GM21717 (cell line): ENCODE results near the gene ZC3H7B.

ENCODE experiments used
- ATAC-seq: cut with Tn5 transposase; IDR thresholded peaks from one replicate; pipeline ENCODE4 v1.9.1; 2021; ENCODE audit warnings: mild to moderate bottlenecking, moderate library complexity; ENCODE audit not compliant: unreplicated experiment

ZC3H7B gene

DNA sequence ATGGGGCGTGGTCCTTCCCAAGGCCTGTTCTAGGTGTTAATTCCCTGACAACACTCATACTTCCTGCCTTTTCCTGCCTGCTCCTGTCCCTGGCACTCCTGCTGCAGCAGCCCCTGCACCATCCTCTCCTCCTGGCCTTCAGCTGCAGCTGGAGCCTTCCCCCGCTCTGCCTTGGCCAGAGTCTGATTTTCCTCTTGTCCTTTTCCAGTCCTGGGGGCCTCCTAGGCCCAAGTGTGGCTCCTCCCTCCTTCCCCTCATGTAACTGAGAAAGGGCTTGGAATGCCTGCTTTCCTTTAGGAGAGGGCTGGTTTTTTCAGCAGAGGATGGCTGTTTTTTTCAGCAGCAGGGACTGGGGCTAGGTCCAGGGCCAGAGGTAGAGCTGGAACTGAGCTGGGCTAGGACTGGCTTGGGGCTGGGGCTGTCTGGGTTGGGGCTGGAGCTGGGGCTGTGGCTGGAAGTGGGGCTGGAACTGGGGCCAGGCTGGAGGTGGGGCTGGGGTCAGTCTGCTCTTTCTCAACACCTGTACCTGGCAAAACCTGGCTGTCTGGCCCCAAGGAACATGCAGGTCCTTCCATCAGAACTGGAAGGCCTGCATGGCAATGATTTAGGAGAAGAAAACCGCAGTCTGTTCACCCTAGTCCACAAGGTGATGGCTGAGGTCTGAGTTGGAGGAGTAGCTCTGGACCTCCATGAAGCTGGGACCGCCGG is 23.6 kb downstream of the ZC3H7B start:
- ATAC-seq: no peak

DNA sequence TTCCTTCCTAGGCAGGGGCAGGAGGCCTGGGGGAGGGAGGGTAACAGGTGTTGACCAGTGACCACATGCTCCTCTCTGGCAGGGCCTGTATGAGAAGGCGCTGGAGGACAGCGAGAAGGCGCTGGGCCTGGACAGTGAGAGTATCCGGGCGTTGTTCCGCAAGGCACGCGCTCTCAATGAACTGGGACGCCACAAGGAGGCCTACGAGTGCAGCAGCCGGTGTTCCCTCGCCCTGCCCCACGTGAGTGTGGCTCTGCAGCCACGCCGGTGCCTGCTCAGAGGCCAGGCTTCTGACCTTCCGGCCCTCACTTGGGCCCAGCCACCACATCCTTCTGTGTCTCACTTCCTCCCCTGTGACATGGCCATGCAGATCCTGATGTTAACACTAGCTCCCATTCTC is 25.8 kb downstream of the ZC3H7B start:
- no peak for ATAC-seq

DNA sequence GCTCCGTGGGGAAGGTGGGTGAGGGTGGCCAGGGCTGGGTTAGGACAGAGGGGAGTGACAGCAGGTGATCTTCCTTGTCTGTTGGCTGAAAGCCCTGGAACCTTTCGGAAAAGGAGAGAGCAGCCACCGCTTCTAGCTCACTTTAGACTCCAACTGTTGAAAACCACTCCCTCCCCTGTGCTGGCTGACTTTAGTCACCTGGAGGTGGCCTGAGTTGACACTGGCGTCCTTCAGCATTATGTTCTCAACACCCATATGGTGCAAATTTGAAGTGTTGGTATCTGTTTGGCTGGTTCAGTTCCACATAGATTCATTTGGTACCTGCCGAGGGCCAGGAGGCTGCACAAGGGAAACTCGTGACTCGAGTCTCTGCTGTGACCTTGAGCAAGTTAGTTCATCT is 28.8 kb downstream of the ZC3H7B start:
- no peak for ATAC-seq

DNA sequence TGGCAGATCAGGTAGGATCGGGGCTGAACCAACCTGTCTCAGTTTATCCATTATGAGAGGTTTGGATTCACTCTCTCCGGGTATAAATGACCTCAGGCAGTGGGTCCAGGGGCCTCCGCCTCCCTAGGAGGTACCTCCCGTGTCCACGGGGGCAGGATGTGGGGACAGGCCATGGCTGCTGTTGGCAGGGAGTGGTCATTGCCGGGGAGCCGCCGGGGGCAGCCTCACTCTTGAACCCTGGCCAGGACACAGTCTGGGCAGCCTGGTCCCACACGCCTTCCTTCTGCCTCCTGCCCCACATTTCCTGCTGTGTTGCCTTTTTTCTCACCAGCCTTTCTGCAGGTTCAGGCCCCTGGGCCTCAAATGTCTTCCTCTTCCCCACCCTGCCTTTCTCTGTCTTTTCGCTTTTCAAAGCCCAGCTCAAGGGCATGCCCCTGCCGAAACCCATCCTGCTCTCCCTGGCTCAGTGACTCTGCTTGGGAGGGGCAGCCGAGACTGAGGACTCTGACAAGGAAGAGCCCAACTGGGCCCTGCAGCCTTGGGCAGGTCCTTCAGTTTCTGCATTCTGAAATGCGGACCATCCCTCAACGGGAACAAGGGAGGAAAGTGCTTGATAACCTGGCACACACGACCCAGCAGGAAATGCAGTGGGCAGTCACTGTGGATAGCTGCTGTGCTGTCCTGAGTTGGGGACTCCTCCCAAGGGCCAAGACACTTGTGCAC is 31.1 kb downstream of the ZC3H7B start:
- no peak for ATAC-seq

DNA sequence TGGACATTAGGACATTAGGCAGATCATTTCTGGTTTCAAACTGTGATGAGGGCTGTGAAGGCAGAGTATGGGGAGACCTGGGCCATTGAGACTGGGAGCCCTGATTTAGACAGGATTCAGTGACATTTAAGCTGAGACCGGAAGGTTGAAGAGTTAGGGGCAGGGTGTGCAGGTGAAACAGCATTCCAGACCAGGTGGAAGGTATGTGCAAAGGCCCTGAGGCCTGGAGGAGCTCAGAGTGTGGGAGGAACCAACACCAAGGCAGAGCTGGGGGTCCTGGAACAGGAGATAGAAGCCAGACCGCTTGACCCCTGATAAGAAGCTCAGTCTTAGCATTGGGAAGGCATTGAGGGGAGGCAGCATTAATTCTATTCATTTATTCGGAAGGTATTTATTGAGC is 32.5 kb downstream of the ZC3H7B start:
- ATAC-seq: no peak

DNA sequence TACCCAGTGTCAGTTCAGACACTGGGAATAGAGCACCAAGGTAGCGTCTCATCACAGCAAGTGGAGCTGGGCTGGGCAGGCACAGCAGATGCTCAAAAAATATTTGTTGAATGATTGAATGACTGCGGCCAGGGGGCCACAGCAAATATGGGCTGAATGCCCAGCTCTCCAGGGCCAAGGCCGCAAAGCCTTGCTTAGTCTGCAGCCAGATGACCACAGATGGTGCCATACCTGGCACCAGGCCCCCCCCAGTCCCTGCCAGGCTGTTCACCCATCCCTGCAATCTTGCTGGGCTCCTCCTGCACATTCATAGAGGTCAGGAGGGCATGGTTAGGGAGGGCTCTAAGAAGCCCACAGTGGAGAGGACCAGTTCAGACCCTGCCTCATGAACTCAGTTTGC is 32.9 kb downstream of the ZC3H7B start:
- no peak for ATAC-seq

DNA sequence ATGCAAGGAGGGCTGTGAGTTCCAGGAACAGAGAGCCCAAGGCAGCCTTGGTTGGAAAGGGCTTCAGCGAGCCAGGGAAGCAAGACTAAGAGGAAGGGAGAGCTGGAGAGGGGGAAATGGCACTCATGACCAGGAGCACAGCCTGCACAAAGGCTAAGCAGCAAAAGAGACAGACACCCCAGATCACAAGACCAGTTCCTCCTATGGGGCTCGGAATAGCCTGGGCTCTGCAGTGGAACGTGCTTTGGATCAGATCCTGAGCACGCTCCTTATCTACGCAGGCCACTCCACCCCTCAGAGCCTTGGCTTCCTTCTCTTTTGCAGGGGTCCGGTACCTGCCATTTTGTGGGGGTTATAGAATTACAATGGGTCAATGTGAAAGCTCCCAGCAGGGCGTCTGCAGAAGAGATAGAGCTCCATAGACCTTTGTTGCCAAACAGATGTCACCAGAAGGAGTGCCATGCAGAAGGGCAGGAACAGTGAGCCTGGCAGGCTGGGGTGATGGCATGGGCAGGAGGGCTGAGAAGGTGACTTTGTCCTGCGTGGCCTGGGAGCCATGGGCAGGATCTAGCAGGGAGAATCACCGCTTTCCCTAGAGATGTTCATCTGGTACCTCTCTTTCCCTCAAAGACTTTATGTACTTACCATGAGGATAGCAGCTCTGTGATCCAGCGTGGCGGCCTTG is 33.8 kb downstream of the ZC3H7B start:
- no peak for ATAC-seq

DNA sequence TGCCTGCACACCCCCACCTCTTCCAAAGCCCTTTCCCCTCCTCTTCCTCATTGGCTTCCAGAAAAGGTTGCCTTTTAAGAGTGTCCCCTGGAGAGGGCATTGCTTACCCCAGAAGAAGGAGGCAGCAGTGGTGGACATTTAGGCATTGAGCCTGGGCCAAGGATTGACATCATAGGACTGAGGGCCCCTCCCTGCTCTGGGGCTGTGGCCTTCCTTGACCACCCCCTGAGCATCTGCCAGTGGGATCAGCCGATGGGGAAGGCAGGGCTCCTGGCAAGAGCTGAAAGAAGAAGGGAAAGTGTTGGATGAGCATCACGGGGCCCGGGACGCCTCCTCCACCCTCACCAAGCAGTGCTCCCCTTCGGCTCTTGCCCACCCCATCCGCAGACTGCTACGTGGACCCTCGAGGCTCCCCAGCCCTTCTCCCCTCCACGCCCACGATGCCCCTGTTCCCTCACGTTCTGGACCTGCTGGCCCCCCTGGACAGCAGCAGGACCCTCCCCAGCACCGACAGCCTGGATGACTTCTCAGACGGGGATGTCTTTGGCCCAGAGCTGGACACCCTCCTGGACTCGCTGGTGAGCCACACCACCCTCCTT is 37.4 kb downstream of the ZC3H7B start:
- no peak for ATAC-seq

DNA sequence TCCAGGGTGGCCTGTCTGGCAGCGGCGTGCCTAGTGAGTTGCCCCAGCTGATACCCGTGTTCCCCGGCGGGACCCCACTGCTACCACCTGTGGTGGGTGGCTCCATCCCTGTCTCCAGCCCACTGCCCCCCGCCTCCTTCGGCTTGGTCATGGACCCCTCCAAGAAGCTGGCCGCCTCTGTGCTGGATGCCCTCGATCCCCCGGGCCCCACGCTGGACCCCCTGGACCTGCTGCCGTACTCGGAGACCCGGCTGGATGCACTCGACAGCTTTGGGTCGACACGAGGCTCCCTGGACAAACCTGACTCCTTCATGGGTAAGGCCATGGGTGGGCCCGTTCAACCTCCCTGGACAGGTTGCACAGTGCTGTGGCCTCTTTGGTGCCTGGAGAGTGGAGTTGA is 38.5 kb downstream of the ZC3H7B start:
- no peak for ATAC-seq

DNA sequence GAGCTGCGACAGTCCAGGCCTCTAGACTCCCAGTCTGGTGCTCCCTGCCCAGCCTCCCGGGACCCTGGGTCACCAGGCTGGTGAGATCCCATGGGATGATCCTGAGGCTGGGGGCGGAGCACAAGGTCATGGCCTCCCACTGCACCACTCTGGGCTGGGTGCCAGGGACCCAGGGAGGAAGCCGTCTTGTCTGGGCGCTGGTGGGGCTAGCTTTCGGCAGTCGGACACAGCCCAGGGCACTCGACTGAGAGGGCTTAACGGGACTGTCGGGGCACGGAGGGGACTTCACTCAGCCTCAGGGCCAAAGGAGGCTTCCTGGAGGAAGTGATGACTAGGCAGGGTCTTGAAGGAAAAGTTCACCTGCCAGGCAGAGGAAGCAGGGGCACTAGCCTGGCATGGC is 39.0 kb downstream of the ZC3H7B start:
- no peak for ATAC-seq

DNA sequence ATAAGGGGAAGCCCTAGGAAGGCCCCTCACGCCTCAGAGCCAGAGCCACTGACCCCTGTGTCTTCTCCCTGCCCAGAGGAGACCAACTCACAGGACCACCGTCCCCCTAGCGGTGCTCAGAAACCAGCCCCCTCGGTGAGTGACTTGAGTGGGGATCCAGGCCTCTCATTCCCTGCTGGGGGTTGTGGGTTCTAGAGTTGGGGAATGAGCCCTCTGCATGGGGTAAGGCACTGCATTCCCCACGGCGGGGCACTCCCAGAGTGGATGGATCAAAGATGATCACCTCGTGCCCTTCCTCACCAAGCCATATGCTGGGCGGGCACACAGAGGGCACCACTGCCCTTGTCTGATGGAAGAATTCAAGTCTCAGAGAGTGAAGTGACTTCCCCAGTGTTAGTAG is 39.7 kb downstream of the ZC3H7B start:
- ATAC-seq: no peak

DNA sequence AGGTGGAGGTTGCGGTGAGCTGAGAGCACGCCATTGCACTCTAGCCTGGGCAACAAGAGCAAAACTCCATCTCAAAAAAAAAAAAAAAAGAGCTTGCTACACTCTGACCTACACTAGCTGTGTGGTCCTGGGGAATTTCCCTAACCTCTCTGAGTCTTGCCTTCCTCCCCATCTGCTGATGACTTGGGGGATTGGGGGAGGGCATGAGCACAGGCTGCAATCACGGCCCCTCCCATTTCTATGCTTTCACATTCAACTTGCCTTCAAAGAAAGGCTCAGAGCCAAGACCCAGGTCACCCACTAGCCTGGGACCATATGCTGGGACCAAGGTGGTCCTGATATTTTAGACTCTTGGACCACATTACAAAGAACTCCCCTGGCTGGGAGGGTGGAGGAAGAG is 40.7 kb downstream of the ZC3H7B start:
- ATAC-seq: no peak

DNA sequence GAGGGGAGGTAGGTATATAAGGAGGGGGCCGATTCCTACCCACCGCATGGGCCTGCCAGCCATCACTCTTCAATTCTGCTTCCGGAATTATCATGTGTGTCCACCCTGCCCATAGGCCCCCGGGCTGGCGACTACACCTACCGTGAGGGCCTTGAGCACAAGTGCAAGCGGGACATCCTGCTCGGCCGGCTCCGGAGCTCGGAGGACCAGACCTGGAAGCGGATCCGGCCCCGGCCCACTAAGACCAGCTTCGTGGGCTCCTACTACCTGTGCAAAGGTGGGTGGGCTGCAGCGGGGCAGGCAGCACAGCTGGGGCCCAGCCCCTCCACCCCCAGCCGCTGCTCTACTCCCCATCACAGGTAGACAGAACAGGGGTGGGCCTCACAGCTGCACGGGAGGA is 42.0 kb downstream of the ZC3H7B start:
- ATAC-seq: no peak

DNA sequence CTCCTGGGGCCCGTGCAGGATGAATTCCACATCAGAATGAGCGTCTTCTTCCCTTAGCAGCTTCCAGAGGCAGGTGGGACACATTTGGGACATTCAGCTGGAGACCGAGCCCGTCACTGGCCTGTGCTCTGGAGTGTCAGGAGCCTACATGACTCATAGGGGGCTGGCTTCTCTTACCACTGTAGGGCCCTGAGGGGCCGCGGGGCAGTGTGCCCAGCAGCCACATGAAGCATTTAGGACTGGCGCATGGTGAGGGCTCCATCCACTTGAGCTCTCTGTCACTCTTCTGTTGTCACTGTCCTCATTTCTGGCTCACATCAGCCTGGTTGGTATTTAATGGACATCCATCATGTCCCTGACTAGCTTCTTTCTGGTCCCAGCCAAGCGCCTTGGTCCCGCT is 42.4 kb downstream of the ZC3H7B start:
- no peak for ATAC-seq

DNA sequence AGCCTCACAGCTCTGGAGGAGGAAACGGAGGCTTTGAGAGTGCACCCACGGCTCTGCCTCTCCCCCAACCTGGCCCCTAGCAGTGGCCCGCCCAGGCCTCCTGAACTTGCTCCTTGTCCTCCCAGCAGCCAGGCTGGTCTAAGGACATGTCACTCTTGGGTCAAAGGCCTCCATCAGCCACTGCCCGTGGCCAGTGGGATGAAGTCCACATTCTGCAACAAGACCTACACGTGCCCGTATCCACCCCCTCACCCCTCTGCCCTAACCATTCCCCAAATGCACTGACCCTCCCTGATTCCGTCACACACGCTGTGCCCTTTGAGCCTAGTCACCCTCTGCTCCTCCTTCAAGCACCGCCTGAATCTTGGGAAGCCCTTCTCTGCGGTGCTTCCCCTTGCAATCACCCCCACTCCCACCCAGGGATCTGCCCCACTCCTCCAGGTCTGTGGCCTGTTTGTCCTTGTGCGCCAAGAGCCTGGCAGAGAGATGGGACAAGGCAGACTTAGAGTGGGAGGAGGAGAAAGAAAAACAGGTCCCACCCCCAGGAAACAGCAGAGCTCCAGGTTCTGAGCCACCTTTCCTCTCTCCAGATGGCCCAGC is 43.0 kb downstream of the ZC3H7B start:
- no peak for ATAC-seq

DNA sequence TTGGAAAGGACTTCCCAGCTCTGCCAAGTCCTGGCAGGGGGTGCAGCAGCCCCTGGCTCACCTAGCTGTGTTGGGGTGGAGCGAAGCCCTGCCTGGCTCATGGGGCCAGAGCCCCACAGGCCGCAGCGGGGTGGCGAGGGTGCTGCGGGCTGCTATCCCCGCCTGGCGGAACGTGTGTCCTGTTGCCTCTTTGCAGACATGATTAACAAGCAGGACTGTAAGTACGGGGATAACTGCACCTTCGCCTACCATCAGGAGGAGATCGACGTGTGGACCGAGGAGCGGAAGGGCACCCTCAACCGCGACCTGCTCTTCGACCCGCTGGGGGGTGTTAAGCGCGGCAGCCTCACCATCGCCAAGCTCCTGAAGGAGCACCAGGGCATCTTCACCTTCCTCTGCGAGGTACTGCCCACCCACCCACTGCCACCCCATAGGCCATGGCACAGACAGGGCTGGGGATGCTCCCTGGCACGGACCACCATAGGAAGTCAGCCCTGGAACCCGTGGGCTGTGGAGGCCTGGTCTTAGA is 44.5 kb downstream of the ZC3H7B start:
- no peak for ATAC-seq

DNA sequence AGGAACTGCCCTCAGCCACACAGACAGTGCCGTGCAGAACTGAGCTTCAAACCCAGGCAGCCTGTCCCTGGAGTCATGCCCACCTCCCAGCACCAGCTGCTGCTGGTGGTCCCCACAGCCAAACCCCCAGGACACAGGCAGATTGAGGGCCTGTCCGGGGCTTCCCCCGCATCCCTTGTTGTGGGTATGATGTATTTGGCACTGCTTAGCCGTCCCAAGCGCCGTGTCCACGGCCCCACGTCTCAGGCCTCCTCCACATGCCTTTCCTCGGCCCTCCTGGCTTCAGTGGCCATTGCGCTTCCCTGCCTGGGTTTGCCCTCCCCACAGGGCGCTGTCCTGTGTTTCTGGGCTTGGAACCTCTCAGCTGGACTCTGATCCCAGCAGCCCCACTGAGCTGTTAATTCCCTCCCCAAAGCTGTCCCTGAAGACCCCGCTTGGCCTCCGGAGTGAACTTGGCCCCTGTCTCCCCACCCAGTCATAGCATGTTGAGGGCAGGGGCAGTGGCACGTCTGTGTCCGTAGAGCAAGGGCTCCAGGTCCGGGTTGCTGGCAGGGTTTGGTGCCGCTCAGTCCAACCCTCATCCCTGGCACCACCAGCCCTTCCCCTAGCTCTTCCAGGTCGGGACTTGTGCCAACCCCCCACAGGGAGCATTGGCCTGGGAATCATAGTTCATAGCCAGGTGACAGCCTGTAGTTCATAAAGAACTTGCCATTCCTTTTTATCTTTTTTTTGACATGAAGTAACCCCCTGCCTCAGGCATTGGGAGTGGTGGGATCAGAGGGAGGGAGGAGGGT is 45.9 kb downstream of the ZC3H7B start:
- no peak for ATAC-seq

DNA sequence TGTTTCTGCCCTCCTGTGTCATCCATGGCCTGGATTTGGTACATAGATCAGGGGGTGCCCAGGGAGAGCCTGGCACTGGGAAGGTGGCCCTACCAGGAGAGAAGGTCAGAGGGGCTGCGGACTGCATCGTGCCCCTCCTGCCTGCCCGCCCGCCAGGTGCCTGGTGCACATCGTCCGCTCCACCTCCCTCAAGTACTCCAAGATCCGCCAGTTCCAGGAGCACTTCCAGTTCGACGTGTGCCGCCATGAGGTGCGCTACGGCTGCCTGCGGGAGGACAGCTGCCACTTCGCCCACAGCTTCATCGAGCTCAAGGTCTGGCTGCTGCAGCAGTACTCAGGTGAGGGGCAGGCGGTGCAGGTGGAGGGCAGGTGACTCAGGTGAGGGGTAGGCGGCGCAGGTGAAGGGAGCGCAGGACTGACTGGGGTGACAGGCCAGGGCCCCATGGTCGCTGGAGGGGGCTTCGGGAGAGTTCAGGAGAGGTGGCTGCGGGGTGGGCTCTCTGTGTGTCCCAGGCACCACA is 47.7 kb downstream of the ZC3H7B start:
- no peak for ATAC-seq

DNA sequence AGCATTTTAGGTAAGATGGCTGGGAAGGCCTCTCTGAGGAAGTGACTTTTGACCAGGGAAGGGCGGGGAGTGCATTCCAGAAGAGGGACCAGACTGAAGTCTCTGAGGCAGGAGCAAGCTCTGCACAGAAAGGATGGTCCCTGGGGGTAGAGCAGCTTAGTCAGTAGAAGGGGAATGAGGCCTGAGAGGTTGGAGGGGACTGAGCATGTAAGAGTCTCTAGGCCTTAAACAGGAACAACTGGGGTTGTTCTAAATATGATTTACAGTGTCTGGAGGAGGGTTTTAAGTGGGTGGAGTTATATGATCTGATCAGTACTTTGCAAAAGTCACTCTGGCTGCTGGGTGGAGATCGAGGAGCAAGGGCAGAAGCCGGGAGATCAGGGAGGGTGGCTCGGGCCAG is 48.8 kb downstream of the ZC3H7B start:
- no peak for ATAC-seq

DNA sequence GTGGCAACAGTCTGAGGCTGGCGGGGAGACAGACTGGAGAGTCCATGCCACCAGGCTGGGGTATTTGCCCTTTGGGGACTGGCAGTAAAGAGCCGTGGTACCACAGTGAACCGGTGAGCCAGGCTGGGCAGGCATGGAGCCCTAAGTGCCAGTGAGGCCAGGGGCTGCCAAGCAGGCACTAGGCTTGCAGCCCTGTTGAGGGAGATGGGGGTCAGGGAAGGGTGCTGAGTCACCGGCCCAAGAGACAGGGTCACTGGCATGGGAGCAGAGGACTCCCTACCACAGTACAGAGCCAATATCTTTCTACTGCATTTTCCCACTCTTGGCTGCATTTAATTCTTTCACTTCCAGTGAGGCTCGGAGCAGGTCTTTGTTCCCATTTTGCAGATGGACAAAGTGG is 49.7 kb downstream of the ZC3H7B start:
- no peak for ATAC-seq
